Trophoblast cell (in vitro differentiated cells and primary cell): ENCODE data around the gene GPSM1.
A peak's percentile ranks its signal among the peaks of the same experiment; 100 is the strongest.

Source experiments
- DNase-seq, 2 donors: peaks; one replicate each; pipeline ENCODE4 v3.0.0-alpha.2; 2016
- H2AFZ ChIP-seq: 2 replicates; pipeline ENCODE4 v1.6.1; 2013; ENCODE audit warnings: low read length, moderate library complexity, mild to moderate bottlenecking; ENCODE audit not compliant: insufficient read depth, poor library complexity
- H2AK5ac ChIP-seq: 2 replicates; pipeline ENCODE4 v1.6.1; 2013; ENCODE audit warnings: mild to moderate bottlenecking, low read length
- H2BK120ac ChIP-seq: 2 replicates; pipeline ENCODE4 v1.6.1; 2013; ENCODE audit warnings: low read length, mild to moderate bottlenecking, moderate library complexity; ENCODE audit not compliant: insufficient read depth, poor library complexity
- H2BK12ac ChIP-seq: 2 replicates; pipeline ENCODE4 v1.6.1; 2013; ENCODE audit warnings: mild to moderate bottlenecking, low read length, moderate library complexity
- H2BK5ac ChIP-seq: 2 replicates; pipeline ENCODE4 v1.6.1; 2013; ENCODE audit warnings: low read length, low read depth, moderate library complexity, mild to moderate bottlenecking; ENCODE audit not compliant: poor library complexity
- H3K14ac ChIP-seq: 2 replicates; pipeline ENCODE4 v1.6.1; 2013; ENCODE audit warnings: mild to moderate bottlenecking, low read length
- H3K18ac ChIP-seq: 2 replicates; pipeline ENCODE4 v1.6.1; 2013; ENCODE audit warnings: mild to moderate bottlenecking, low read length
- H3K23ac ChIP-seq: 2 replicates; pipeline ENCODE4 v1.6.1; 2013; ENCODE audit warnings: low read length
- H3K27ac ChIP-seq: 2 replicates; pipeline ENCODE4 v1.5.1; 2013; ENCODE audit warnings: low read depth, mild to moderate bottlenecking, inconsistent platforms, low read length, moderate library complexity
- H3K27me3 ChIP-seq: 2 replicates; pipeline ENCODE4 v1.6.1; 2013; ENCODE audit warnings: inconsistent platforms, mild to moderate bottlenecking, low read length, moderate library complexity; ENCODE audit not compliant: insufficient read depth
- H3K36me3 ChIP-seq, 2 experiments: 1 replicate in 1 of 2; 2 replicates in 1 of 2; pipeline ENCODE4 v1.6.1; 2013; ENCODE audit warnings: low read length in 2 of 2, mild to moderate bottlenecking in 2 of 2, moderate library complexity in 1 of 2; ENCODE audit not compliant: insufficient read depth in 2 of 2, control insufficient read depth in 1 of 2
- H3K4ac ChIP-seq: 2 replicates; pipeline ENCODE4 v1.6.1; 2013; ENCODE audit warnings: low read depth, mild to moderate bottlenecking, low read length, moderate library complexity
- H3K4me1 ChIP-seq, 2 experiments: 1 replicate in 1 of 2; 2 replicates in 1 of 2; pipeline ENCODE4 v1.6.1; 2013; ENCODE audit warnings: low read length in 2 of 2, mild to moderate bottlenecking in 2 of 2, moderate library complexity in 1 of 2; ENCODE audit not compliant: insufficient read depth in 2 of 2, control insufficient read depth in 1 of 2
- H3K4me2 ChIP-seq: 2 replicates; pipeline ENCODE4 v1.6.1; 2013; ENCODE audit warnings: inconsistent platforms, mild to moderate bottlenecking, low read length, moderate library complexity
- H3K4me3 ChIP-seq: 2 replicates; pipeline ENCODE4 v1.5.1; 2013; ENCODE audit warnings: mild to moderate bottlenecking, low read depth, low read length, inconsistent platforms
- H3K79me1 ChIP-seq: one replicate; pipeline ENCODE4 v1.6.1; 2013; ENCODE audit warnings: low read length
- H3K79me2 ChIP-seq: 2 replicates; pipeline ENCODE4 v1.6.1; 2013; ENCODE audit warnings: low read length, mild to moderate bottlenecking; ENCODE audit not compliant: control insufficient read depth, insufficient read depth, poor library complexity
- H3K9ac ChIP-seq: 2 replicates; pipeline ENCODE4 v1.6.1; 2013; ENCODE audit warnings: mild to moderate bottlenecking, low read length
- H3K9me3 ChIP-seq: 2 replicates; pipeline ENCODE4 v1.6.1; 2013; ENCODE audit warnings: low read depth, mild to moderate bottlenecking, control low read depth, inconsistent platforms, low read length; ENCODE audit not compliant: insufficient read depth
- H4K12ac ChIP-seq: 2 replicates; pipeline ENCODE4 v1.6.1; 2013; ENCODE audit warnings: low read depth, mild to moderate bottlenecking, low read length, moderate library complexity
- H4K8ac ChIP-seq: 2 replicates; pipeline ENCODE4 v1.6.1; 2013; ENCODE audit warnings: low read depth, mild to moderate bottlenecking, low read length, moderate library complexity
- H4K91ac ChIP-seq: one replicate; pipeline ENCODE4 v1.6.1; 2013; ENCODE audit warnings: low read depth, mild to moderate bottlenecking, low read length, moderate library complexity
- WGBS: extraction: QIAGEN DNeasy Blood & Tissue Kit; methylation state at CpG from one replicate; pipeline ENCODE4 v1.1.7; 2013; ENCODE audit warnings: missing lambda C conversion rate; ENCODE audit not compliant: insufficient read length, insufficient coverage; ENCODE audit errors: extremely low coverage; 5-methylcytosine and 5-hydroxymethylcytosine counted together

The GPSM1 gene

GRCh38 chr9:136290508-136291000 is 36.8 kb upstream of the GPSM1 start:
- Histone ChIP-seq H3K18ac (no peak overlapping the region), H3K9ac (no peak overlapping the region), H3K9me3 (peaks cover 18% of the 10 kb centered on the region), H3K4me2 (no peak overlapping the region), H2AK5ac (no peak overlapping the region), H3K14ac (no peak overlapping the region), H3K4me1 (peaks cover 3 to 6% of the 10 kb centered on the region in 2 experiments), H4K8ac (no peak overlapping the region), H3K27ac (no peak overlapping the region), H2AFZ (no peak overlapping the region), H2BK5ac (no peak overlapping the region), H3K23ac (no peak overlapping the region), H3K4me3 (no peak overlapping the region), H4K12ac (no peak overlapping the region), H3K36me3 (no peaks in the 10 kb centered on the region), H3K27me3 (peaks cover 4% of the 10 kb centered on the region), H4K91ac (no peak overlapping the region), H2BK12ac (no peak overlapping the region), H3K79me2 (no peaks in the 10 kb centered on the region), H2BK120ac (no peak overlapping the region), H3K4ac (no peak overlapping the region), H3K79me1 (no peaks in the 10 kb centered on the region)
- no peak for DNase-seq
- no CpG with 5 or more reads among the region's 31 CpGs for WGBS

DNA sequence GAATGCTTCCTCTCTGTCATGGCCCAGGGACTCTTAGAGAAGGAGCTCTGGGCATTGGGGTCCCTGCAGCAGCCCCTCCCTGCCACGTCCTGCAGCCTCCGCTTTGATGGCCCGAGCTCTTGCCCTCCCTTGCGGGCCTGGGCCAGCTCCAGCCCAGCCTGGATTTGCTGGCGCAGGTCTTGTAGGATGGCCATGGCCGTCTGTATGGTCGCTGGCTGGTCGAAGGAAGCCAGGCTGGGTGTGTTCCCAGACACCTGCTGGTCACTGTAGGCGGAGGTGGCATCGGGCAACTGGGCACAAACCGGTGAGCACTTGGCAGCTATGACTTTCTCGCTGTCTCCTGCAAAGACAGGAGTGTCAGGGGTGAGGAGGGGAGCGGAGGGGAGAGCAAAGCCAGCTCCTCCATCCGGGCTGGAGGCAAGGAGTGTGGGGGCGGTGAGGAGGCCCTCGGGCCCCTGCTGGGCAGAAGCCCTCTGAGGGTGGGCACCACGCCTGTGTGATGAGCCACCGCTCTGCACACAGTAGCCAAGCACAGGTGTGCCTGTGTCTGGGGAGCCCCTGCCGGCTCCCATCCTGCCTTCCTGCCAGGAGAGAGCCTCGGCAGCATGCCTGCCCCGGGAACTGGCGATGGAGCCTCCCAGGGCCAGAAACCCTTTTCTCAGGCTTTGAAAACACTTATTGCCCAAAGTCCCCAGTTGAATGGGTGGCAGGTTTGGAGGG is 35.9 kb upstream of the GPSM1 start:
- no peak overlapping the region for H3K14ac ChIP-seq
- H3K4me1 ChIP-seq, result peaks cover 3 to 6% of the 10 kb centered on the region in 2 experiments
- no peaks in the 10 kb centered on the region for H3K36me3 ChIP-seq
- H3K4me2 ChIP-seq, result no peak overlapping the region
- peaks cover 18% of the 10 kb centered on the region for H3K9me3 ChIP-seq
- H3K9ac ChIP-seq, result no peak overlapping the region
- no peak overlapping the region for H4K12ac ChIP-seq
- no peak overlapping the region for H3K27ac ChIP-seq
- no peaks in the 10 kb centered on the region for H3K79me1 ChIP-seq
- H2BK5ac ChIP-seq, result no peak overlapping the region
- H3K79me2 ChIP-seq, result no peaks in the 10 kb centered on the region
- no peak overlapping the region for H2BK12ac ChIP-seq
- H4K91ac ChIP-seq, result no peak overlapping the region
- H2BK120ac ChIP-seq, result no peak overlapping the region
- DNase-seq, result no peak
- no CpG with 5 or more reads among the region's 22 CpGs for WGBS
- no peak overlapping the region for H3K4me3 ChIP-seq
- H2AFZ ChIP-seq, result no peak overlapping the region
- no peak overlapping the region for H3K18ac ChIP-seq
- no peak overlapping the region for H3K4ac ChIP-seq
- H4K8ac ChIP-seq, result no peak overlapping the region
- no peak overlapping the region for H2AK5ac ChIP-seq
- no peak overlapping the region for H3K23ac ChIP-seq
- H3K27me3 ChIP-seq, result peaks cover 4% of the 10 kb centered on the region

DNA sequence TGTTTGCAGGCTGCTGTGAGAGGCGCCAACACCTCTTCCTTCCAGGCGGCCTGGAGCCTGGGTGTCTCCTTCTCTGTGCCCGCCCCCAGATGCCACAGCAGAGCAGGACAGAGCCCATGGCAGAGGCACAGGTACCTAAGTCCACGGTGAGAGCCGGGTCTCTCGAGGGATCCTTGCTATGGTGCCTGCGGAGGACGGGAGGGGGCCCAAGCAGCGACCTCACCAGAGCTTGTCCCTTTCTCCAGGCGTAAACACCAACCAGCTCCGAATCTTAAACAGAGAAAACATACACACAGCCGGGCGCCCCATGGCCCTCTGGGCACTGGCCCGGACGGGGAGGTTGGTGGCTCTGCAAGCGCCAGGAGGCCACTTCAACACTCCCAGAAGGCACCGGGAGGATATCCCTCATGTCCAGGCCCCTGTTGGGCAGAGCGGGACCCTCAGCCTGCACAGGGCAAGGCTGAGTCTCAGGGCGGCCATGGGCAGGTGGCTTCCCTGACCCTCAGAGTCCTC is 35.3 kb upstream of the GPSM1 start:
- Histone ChIP-seq H2BK120ac (no peak overlapping the region), H3K23ac (no peak overlapping the region), H3K4me3 (no peak overlapping the region), H3K4me1 (peaks cover 3 to 6% of the 10 kb centered on the region in 2 experiments), H3K4ac (no peak overlapping the region), H4K8ac (no peak overlapping the region), H3K79me2 (no peaks in the 10 kb centered on the region), H3K27me3 (no peaks in the 10 kb centered on the region), H3K36me3 (no peaks in the 10 kb centered on the region), H3K14ac (no peak overlapping the region), H3K4me2 (no peak overlapping the region), H2AFZ (no peak overlapping the region), H3K18ac (no peak overlapping the region), H2AK5ac (no peak overlapping the region), H3K27ac (no peak overlapping the region), H4K91ac (no peak overlapping the region), H3K9ac (no peak overlapping the region), H2BK12ac (no peak overlapping the region), H3K79me1 (no peaks in the 10 kb centered on the region), H3K9me3 (peaks cover 18% of the 10 kb centered on the region), H2BK5ac (no peak overlapping the region), H4K12ac (no peak overlapping the region)
- no CpG with 5 or more reads among the region's 19 CpGs for WGBS
- no peak for DNase-seq

DNA sequence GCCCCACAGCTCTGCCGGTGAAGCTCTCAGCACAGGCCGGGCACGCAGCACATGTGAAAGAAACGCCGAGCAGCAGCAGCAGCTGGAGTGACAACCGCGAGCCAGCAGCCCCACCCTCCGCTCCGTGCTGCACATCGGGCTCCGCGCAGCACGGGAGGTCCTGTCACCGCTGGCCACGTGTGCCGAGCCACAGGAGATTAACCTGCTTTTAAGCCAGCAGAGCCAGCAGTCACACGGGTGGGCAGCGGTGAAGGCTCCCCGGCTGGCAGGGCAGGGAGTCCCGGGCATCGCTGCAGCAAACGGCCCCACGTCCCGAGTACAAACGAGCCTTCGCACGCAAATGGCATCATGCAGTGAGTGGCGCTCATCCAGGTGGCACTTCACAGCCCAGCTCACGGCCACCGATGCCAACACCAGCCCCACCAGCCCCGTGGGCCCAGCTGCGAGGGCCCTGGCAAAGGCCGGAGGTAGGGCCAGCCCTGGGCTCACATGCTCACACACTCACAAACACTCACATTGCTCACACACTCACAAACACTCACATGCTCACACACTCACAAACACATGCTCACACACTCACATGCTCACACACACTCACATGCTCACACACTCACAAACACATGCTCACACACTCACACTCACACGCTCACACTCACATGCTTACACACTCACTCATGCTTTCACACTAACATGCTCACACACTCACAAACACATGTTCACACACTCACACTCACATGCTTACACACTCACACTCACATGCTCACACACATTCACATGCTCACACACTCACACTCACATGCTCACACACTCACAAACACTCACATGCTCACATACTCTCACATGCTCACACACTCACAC is 34.5 kb upstream of the GPSM1 start:
- Histone ChIP-seq H3K14ac (no peak overlapping the region), H3K79me1 (no peaks in the 10 kb centered on the region), H2AFZ (no peak overlapping the region), H3K36me3 (no peaks in the 10 kb centered on the region), H3K27me3 (no peaks in the 10 kb centered on the region), H3K23ac (peak overlapping the region; percentile 15), H3K4me2 (no peak overlapping the region), H3K4me1 (peaks cover 3 to 6% of the 10 kb centered on the region in 2 experiments), H2BK5ac (no peak overlapping the region), H4K8ac (no peak overlapping the region), H3K9ac (no peak overlapping the region), H3K4ac (no peak overlapping the region), H3K9me3 (peaks cover 18% of the 10 kb centered on the region), H3K27ac (no peak overlapping the region), H4K91ac (no peak overlapping the region), H2BK12ac (no peak overlapping the region), H3K18ac (no peak overlapping the region), H2AK5ac (no peak overlapping the region), H2BK120ac (no peak overlapping the region), H3K4me3 (peak overlapping the region; percentile 35), H3K79me2 (no peaks in the 10 kb centered on the region), H4K12ac (no peak overlapping the region)
- DNase-seq, result no peak
- WGBS, result no CpG with 5 or more reads among the region's 34 CpGs
